Esophagus squamous epithelium (tissue), 5 donors: Measurements from ENCODE around the gene LPIN1. TPM values are rescaled to one million over a fixed set of nuclear protein-coding genes. Genes with fewer than 3 reads are reported as not detected.
A peak's percentile ranks its signal among the peaks of the same experiment; 100 is the strongest.

Experiments
- DNase-seq: peaks from one replicate; lab custom pipeline; 2025; lab: John Stamatoyannopoulos, UW
- H3K27ac ChIP-seq, 4 donors: fragments of 200-600 bp; sonication (generic); one replicate each; pipeline ENCODE4 v1.5.1; 2016 to 2019; ENCODE audit warnings: mild to moderate bottlenecking in 1 of 4
- H3K27me3 ChIP-seq, 4 donors: fragments of 200-600 bp; sonication (generic); 1 replicate in 3 of 4; 2 replicates in 1 of 4; pipeline versions ENCODE4 v1.5.1 to v1.6.0; 2017 to 2021; ENCODE audit warnings: antibody characterized with exemption in 1 of 4
- H3K36me3 ChIP-seq, 3 donors: fragments of 200-600 bp; sonication (generic); one replicate each; pipeline ENCODE4 v1.5.1; 2016 to 2019
- H3K4me1 ChIP-seq, 3 donors: fragments of 200-600 bp; sonication (generic); one replicate each; pipeline ENCODE4 v1.5.1; 2017 to 2019
- H3K4me3 ChIP-seq, 4 donors: fragments of 200-600 bp; sonication (generic); 1 replicate in 3 of 4; 2 replicates in 1 of 4; pipeline ENCODE4 v1.5.1; 2016 to 2019; ENCODE audit warnings: mild to moderate bottlenecking in 2 of 4, moderate library complexity in 1 of 4
- H3K9me3 ChIP-seq, 3 donors: fragments of 200-600 bp; sonication (generic); one replicate each; pipeline ENCODE4 v1.5.1; 2016 to 2019
- POLR2A ChIP-seq, 4 donors: fragments of 450-650 bp; IDR thresholded peaks; one replicate each; pipeline ENCODE4 v1.6.1; 2017; ENCODE audit warnings: antibody characterized with exemption in 4 of 4, mild to moderate bottlenecking in 4 of 4, moderate library complexity in 3 of 4
- WGBS, 2 donors: methylation state at CpG; one replicate each; pipeline ENCODE4 v1.1.5; 2018; 5-methylcytosine and 5-hydroxymethylcytosine counted together
- intact Hi-C: fragments of 100-400 bp; cut with DNase I; formaldehyde crosslinking; loops from one replicate; pipeline ENCODE4 v1.15.0; 2022
- total RNA-seq, 4 donors: library from RNA; depleted of rRNA; stranded (reverse); fragments of >200 nt; gene quantifications; one replicate each; pipeline ENCODE4 v1.1.0, GENCODE V29; 2016
- TF ChIP-seq, protein P1 (sequence below), 6 experiments: fragments of 450-650 bp in 4 of 6; fragments of 200-600 bp in 2 of 6; sonication (generic) in 2 of 6; IDR thresholded peaks; one replicate each; pipeline ENCODE4 v1.5.1; 2016 to 2019; ENCODE audit warnings: antibody characterized with exemption in 6 of 6, mild to moderate bottlenecking in 4 of 6, moderate library complexity in 4 of 6
- donor health status: DM: yes; HTN: yes; CAD: no.

LPIN1 gene
- total RNA-seq: 10 to 100 TPM; 16.9 to 80.9 (median 39.7) TPM

DNA sequence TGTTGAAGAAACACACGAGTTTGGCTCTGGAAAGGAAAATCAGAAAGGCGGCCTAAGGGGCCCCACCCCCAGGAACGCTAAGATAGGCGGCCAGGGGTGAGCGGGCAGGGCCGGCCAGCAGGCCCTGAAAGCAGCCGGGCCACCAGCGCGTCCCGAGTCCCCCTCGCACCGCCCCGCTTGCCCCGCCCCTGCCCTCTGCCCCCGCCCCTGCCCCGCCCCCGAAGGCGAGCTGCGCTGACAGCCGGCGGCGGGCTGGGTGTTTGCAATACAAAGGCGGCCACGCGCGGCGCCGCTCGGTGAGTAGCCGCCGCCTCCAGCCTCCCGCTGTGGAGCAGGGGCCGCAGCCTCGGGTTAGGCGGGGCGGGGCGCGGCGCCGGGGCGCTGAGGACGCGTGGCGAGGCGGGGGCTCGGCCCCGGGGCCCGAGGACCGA, at the start of gene LPIN1:
LPIN1 (plus strand) TSS at position 257 of the 431 bp plus-strand sequence. CDS start 18,910 bp downstream, outside the sequence.
- DNase-seq: peak; percentile 66
- Histone ChIP-seq H3K27me3 (no peaks in the 10 kb centered on the region), H3K4me1 (peaks cover 10 to 82% (median 29%) of the 10 kb centered on the region in 3 donors), H3K36me3 (no peaks in the 10 kb centered on the region), H3K4me3 (peak within 1 kb of the TSS; percentile 59 to 90 (median 81)), H3K27ac (peak within 1 kb of the TSS; percentile 88 to 93 (median 92)), H3K9me3 (no peaks in the 10 kb centered on the region)
- intact Hi-C loops: no loop called here
- 0% methylated on average over 5 of the region's 49 CpGs; no CpG with 5 or more reads in 1 of the 2 donors for WGBS, 2 donors
- TF ChIP-seq, protein P1, sequence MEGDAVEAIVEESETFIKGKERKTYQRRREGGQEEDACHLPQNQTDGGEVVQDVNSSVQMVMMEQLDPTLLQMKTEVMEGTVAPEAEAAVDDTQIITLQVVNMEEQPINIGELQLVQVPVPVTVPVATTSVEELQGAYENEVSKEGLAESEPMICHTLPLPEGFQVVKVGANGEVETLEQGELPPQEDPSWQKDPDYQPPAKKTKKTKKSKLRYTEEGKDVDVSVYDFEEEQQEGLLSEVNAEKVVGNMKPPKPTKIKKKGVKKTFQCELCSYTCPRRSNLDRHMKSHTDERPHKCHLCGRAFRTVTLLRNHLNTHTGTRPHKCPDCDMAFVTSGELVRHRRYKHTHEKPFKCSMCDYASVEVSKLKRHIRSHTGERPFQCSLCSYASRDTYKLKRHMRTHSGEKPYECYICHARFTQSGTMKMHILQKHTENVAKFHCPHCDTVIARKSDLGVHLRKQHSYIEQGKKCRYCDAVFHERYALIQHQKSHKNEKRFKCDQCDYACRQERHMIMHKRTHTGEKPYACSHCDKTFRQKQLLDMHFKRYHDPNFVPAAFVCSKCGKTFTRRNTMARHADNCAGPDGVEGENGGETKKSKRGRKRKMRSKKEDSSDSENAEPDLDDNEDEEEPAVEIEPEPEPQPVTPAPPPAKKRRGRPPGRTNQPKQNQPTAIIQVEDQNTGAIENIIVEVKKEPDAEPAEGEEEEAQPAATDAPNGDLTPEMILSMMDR (IDR thresholded peaks at IDR 0.05): peak in 2 of 6 experiments; percentile 10 to 18
- TF ChIP-seq POLR2A (IDR thresholded peaks at IDR 0.05): peak in 3 of 4 donors; percentile 54 to 91 (median 81)

- intact Hi-C loops: no loop called here
- peaks cover 4 to 54% (median 17%) of the 10 kb centered on the region in 3 donors for H3K4me1 ChIP-seq
- DNase-seq: no peak
- WGBS, 2 donors: 62% methylated on average over 8 to 9 of the region's 9 CpGs
- H3K36me3 ChIP-seq: no peaks in the 10 kb centered on the region
- no peaks in the 10 kb centered on the region for H3K27me3 ChIP-seq
- no peak overlapping the region for H3K4me3 ChIP-seq
- TF ChIP-seq POLR2A (IDR thresholded peaks at IDR 0.05): no peak
- TF ChIP-seq, protein P1 (IDR thresholded peaks at IDR 0.05): no peak
- no peaks in the 10 kb centered on the region for H3K9me3 ChIP-seq
- H3K27ac ChIP-seq: peak overlapping the region in 2 of 4 donors; percentile 68 to 83
Observed at GRCh38 chr2:11696736-11697102, 49.7 kb upstream of the LPIN1 start.

- 16 to 30% methylated on average over 2 to 10 of the region's 16 CpGs for WGBS, 2 donors
- TF ChIP-seq, protein P1 (IDR thresholded peaks at IDR 0.05): no peak
- TF ChIP-seq POLR2A (IDR thresholded peaks at IDR 0.05): no peak
- Histone ChIP-seq H3K9me3 (no peaks in the 10 kb centered on the region), H3K36me3 (no peaks in the 10 kb centered on the region), H3K27ac (peak overlapping the region; percentile 17 to 85 (median 76)), H3K27me3 (no peaks in the 10 kb centered on the region), H3K4me1 (peaks cover 4 to 59% (median 17%) of the 10 kb centered on the region in 3 donors), H3K4me3 (no peak overlapping the region)
- intact Hi-C loops: no loop called here
- DNase-seq: no peak
Observed at GRCh38 chr2:11697103-11697871, 49.1 kb upstream of the LPIN1 start.

- intact Hi-C loops: no loop called here
- Histone ChIP-seq H3K27ac (peak overlapping the region; percentile 17 to 85 (median 76)), H3K4me3 (no peak overlapping the region), H3K4me1 (peaks cover 4 to 60% (median 16%) of the 10 kb centered on the region in 3 donors), H3K9me3 (no peaks in the 10 kb centered on the region), H3K27me3 (no peaks in the 10 kb centered on the region), H3K36me3 (no peaks in the 10 kb centered on the region)
- TF ChIP-seq, protein P1 (IDR thresholded peaks at IDR 0.05): no peak
- no peak for TF ChIP-seq POLR2A (IDR thresholded peaks at IDR 0.05)
- no peak for DNase-seq
- 70 to 79% methylated on average over 11 to 14 of the region's 24 CpGs for WGBS, 2 donors
Observed at GRCh38 chr2:11698009-11698922, 48.2 kb upstream of the LPIN1 start.
